Cardiac muscle cell (in vitro differentiated cells and primary cell): Measurements from ENCODE around the gene LARGE1. TPM values are rescaled to one million over a fixed set of nuclear protein-coding genes. Genes with fewer than 3 reads are reported as not detected.
A peak's percentile ranks its signal among the peaks of the same experiment; 100 is the strongest.

ENCODE experiments used
- DNase-seq, 2 donors: peaks; one replicate each; pipeline versions ENCODE4 v3.0.0 to v3.0.0-alpha.2; 2010 to 2017; ENCODE audit warnings: low read depth in 1 of 2, low spot score in 1 of 2
- H3K27ac ChIP-seq: fragments of 200-600 bp; sonication (generic); 2 replicates; pipeline ENCODE4 v1.5.1; 2016
- H3K27me3 ChIP-seq: fragments of 200-600 bp; sonication (generic); 2 replicates; pipeline ENCODE4 v1.6.0; 2016; ENCODE audit warnings: control low read depth
- H3K36me3 ChIP-seq: fragments of 200-600 bp; sonication (generic); 2 replicates; pipeline ENCODE4 v1.5.1; 2016; ENCODE audit warnings: control low read depth
- H3K4me1 ChIP-seq: fragments of 200-600 bp; sonication (generic); 2 replicates; pipeline ENCODE4 v1.8.1; 2017; ENCODE audit warnings: low read depth, mild to moderate bottlenecking, mixed run types
- H3K4me3 ChIP-seq: fragments of 200-600 bp; sonication (generic); 2 replicates; pipeline ENCODE4 v1.5.1; 2016; ENCODE audit warnings: mild to moderate bottlenecking
- H3K9me3 ChIP-seq: fragments of 200-600 bp; sonication (generic); 2 replicates; pipeline ENCODE4 v1.5.1; 2017; ENCODE audit warnings: low read depth, mild to moderate bottlenecking, control low read depth
- polyA plus RNA-seq: library from polyadenylated mRNA; unstranded; fragments of >200 nt; fragmentation: Nextera tagmentation; extraction: Ambion mirVana; gene quantifications from 2 replicates; pipeline ENCODE4 v1.2.1, GENCODE V29; 2016
- total RNA-seq: library from RNA; depleted of rRNA; stranded (reverse); fragments of >200 nt; gene quantifications from 2 replicates; pipeline ENCODE4 v1.2.3, GENCODE V29; 2016
- TF ChIP-seq, protein P1 (sequence below): IDR thresholded peaks from 2 replicates; pipeline ENCODE4 v1.5.1; 2012; ENCODE audit warnings: low read depth, mild to moderate bottlenecking, low read length

LARGE1 gene
- total and polyA plus RNA-seq, 2 experiments from 2014 or later, result 18.4 to 34.3 TPM

DNA sequence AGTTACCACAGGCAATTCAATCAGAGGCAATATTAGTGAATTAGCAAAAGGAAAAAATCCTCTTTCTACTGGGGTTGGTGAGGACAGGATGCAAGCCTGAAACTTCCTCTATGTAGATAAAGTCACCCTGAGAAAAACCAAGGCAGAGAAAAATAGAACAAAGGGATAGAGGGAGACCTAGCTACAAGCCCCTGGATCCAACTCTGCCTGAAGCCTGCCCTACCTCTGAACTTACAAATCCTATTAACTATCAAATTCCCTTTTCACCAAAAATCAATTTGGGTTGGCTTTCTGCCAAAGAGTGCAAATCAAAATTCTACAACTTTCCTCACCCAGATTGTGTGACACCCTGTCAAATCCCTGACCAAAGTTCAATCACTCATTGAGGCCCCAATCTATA is 161.3 kb downstream of the LARGE1 start:
- Histone ChIP-seq H3K9me3 (no peaks in the 10 kb centered on the region), H3K27ac (no peak overlapping the region), H3K4me1 (peaks cover 11% of the 10 kb centered on the region), H3K4me3 (no peak overlapping the region), H3K27me3 (no peaks in the 10 kb centered on the region), H3K36me3 (no peaks in the 10 kb centered on the region)
- TF ChIP-seq, protein P1, sequence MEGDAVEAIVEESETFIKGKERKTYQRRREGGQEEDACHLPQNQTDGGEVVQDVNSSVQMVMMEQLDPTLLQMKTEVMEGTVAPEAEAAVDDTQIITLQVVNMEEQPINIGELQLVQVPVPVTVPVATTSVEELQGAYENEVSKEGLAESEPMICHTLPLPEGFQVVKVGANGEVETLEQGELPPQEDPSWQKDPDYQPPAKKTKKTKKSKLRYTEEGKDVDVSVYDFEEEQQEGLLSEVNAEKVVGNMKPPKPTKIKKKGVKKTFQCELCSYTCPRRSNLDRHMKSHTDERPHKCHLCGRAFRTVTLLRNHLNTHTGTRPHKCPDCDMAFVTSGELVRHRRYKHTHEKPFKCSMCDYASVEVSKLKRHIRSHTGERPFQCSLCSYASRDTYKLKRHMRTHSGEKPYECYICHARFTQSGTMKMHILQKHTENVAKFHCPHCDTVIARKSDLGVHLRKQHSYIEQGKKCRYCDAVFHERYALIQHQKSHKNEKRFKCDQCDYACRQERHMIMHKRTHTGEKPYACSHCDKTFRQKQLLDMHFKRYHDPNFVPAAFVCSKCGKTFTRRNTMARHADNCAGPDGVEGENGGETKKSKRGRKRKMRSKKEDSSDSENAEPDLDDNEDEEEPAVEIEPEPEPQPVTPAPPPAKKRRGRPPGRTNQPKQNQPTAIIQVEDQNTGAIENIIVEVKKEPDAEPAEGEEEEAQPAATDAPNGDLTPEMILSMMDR, result no peak
- no peak for DNase-seq

DNA sequence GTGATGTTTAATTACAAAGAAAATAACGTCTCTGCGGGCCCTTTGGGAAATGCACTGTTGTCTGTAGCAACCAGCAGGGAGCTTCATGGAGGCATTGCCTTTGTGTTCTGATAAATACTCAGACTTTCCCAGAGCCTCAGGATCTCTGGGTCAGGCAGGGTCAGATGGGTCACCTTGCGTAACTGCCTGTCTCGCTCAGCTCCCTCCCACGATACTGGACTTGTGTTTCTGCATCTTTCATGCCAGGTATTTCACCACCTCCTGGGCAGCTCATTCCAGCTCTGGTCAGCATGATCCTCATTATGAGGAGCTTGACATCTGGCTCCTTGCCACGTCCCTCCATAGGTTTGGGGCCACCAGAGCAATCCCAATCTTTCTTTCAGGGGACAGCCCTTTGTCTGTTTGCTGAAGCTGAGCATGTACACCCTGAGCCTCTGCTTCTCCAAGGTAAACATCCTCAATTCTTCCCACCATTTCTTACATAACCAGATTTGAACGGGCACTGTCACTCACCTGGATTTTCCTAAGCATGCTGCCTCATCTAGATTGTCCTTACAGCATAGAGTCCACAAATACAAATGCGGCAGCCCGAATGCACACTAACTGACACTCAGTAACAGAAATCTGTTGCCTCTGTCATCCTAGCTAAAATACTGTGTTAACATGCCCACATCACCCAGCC is 162.3 kb downstream of the LARGE1 start:
- Histone ChIP-seq H3K9me3 (no peaks in the 10 kb centered on the region), H3K27ac (no peak overlapping the region), H3K4me3 (no peak overlapping the region), H3K27me3 (no peaks in the 10 kb centered on the region), H3K4me1 (peaks cover 11% of the 10 kb centered on the region), H3K36me3 (no peaks in the 10 kb centered on the region)
- TF ChIP-seq, protein P1, result no peak
- DNase-seq, result no peak

DNA sequence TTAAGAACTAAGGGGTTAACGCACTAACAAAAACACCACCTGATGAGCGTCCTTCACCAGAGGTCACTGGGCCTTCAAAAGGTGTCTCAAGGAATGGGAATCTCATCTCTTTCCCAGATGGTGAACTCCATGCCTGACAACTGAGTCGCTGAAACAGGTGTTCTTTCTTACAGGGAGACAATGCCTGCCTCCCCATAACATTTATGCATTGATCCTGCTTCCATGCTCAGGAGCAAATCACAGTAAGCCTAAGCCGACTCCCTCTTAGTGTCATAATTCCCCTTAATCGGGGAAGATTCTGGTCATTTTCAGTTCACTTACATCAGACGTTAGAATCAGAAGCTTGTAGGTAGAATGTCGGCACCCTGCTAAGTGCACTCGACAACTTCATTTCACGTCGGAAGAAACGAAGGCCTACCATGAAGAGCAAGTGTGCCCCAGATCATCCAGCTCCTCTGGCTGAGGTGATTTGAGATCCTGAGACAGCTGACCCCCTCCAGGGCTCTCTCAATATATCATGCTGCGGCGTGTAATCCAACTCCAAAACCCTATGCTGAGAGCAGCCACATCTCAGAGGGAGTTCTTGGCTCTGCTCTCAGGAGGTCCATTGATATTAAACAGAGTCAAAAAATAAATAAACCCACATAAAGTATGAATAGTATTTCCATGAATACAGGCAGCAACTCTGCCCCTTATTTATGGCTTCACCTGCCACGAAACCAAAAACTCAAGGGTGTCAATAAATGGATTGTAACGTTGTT is 163.1 kb downstream of the LARGE1 start:
- no peaks in the 10 kb centered on the region for H3K27me3 ChIP-seq
- no peak for DNase-seq
- no peak overlapping the region for H3K27ac ChIP-seq
- peaks cover 11% of the 10 kb centered on the region for H3K4me1 ChIP-seq
- no peaks in the 10 kb centered on the region for H3K9me3 ChIP-seq
- H3K4me3 ChIP-seq, result no peak overlapping the region
- no peaks in the 10 kb centered on the region for H3K36me3 ChIP-seq
- TF ChIP-seq, protein P1, result no peak

DNA sequence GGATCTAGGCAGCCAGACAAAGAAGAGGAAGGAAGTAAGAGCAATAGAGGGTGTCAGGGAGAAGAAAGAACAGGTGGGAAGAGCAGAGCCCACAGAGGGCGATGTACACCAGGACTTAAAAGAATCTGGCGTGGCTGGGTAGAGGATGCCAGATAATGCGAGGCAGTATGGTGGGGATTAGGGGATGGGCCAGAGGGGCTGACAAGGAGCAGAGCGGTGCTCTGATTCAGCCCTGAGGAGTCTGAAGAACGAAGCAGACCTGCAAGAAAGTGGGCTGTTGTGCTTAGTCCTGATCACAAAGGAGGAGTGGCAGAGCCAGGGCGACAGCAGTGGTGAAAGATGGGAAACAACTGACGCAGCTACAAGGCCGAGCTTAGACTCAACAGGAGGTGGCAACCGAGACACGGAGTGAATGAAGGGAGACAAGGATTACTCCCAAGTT is 163.7 kb downstream of the LARGE1 start:
- no peaks in the 10 kb centered on the region for H3K27me3 ChIP-seq
- peaks cover 11% of the 10 kb centered on the region for H3K4me1 ChIP-seq
- H3K9me3 ChIP-seq, result no peaks in the 10 kb centered on the region
- TF ChIP-seq, protein P1, result no peak
- no peaks in the 10 kb centered on the region for H3K36me3 ChIP-seq
- peak in 1 of 2 donors; percentile 21 for DNase-seq
- H3K27ac ChIP-seq, result no peak overlapping the region
- H3K4me3 ChIP-seq, result no peak overlapping the region

DNA sequence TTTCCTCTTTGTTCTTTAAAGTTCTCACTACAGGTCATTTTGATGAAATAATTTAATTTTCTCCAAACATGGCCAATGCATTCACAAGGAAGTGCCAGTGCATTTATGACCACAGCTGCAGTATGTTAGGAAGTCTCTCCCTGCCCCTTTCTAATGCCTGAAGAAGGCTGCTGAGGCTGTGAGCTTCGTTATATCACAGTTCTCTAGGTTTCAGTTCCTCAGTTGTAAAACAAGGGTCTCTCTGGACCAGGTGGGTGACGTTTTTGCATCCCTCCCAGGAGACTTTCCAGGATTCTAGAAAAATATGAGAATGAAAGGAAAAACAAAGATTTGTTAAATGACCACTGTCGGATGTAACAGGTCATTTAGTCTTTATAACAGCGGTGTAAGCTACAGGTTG is 171.6 kb downstream of the LARGE1 start:
- H3K4me3 ChIP-seq, result no peak overlapping the region
- no peak overlapping the region for H3K27ac ChIP-seq
- H3K4me1 ChIP-seq, result no peaks in the 10 kb centered on the region
- no peak for DNase-seq
- no peaks in the 10 kb centered on the region for H3K27me3 ChIP-seq
- TF ChIP-seq, protein P1, result no peak
- H3K9me3 ChIP-seq, result no peaks in the 10 kb centered on the region
- no peaks in the 10 kb centered on the region for H3K36me3 ChIP-seq
